Mesenchymal stem cell (in vitro differentiated cells and primary cell): ENCODE measurements around the gene GRM7.
A peak's percentile ranks its signal among the peaks of the same experiment; 100 is the strongest.

ENCODE experiments used
- DNase-seq: peaks from one replicate; pipeline ENCODE4 v3.0.0-alpha.2; 2013
- H2AFZ ChIP-seq: one replicate; pipeline ENCODE4 v1.6.1; 2013; ENCODE audit warnings: low read depth, mild to moderate bottlenecking, control low read depth, inconsistent platforms, low read length, moderate library complexity
- H2AK5ac ChIP-seq: 2 replicates; pipeline ENCODE4 v1.6.1; 2013; ENCODE audit warnings: low read length, moderate library complexity, mild to moderate bottlenecking, inconsistent platforms; ENCODE audit not compliant: severe bottlenecking
- H2BK120ac ChIP-seq: one replicate; pipeline ENCODE4 v1.6.1; 2013; ENCODE audit warnings: low read depth, mild to moderate bottlenecking, inconsistent platforms, low read length, moderate library complexity
- H2BK12ac ChIP-seq, 2 experiments: one replicate each; pipeline ENCODE4 v1.6.1; 2013; ENCODE audit warnings: inconsistent platforms in 2 of 2, low read length in 2 of 2, mild to moderate bottlenecking in 2 of 2, moderate library complexity in 2 of 2, control low read depth in 1 of 2
- H2BK15ac ChIP-seq: one replicate; pipeline ENCODE4 v1.6.1; 2013; ENCODE audit warnings: mild to moderate bottlenecking, low read depth, inconsistent platforms; ENCODE audit not compliant: poor library complexity, severe bottlenecking
- H2BK5ac ChIP-seq: 2 replicates; pipeline ENCODE4 v1.6.1; 2013; ENCODE audit warnings: low read depth, mild to moderate bottlenecking, low read length, control low read depth, inconsistent platforms; ENCODE audit not compliant: poor library complexity, severe bottlenecking
- H3K14ac ChIP-seq, 2 experiments: one replicate each; pipeline ENCODE4 v1.6.1; 2013; ENCODE audit warnings: inconsistent platforms in 2 of 2, low read length in 2 of 2, control low read depth in 1 of 2, mild to moderate bottlenecking in 1 of 2, moderate library complexity in 1 of 2
- H3K18ac ChIP-seq, 2 experiments: one replicate each; pipeline ENCODE4 v1.6.1; 2013; ENCODE audit warnings: inconsistent platforms in 2 of 2, low read length in 2 of 2, control low read depth in 1 of 2, low read depth in 1 of 2, mild to moderate bottlenecking in 1 of 2
- H3K23ac ChIP-seq, 2 experiments: one replicate each; pipeline ENCODE4 v1.6.1; 2013; ENCODE audit warnings: inconsistent platforms in 2 of 2, low read length in 2 of 2, mild to moderate bottlenecking in 2 of 2, moderate library complexity in 2 of 2, control low read depth in 1 of 2
- H3K27ac ChIP-seq: 2 replicates; pipeline ENCODE4 v1.5.1; 2013; ENCODE audit warnings: mild to moderate bottlenecking, moderate library complexity, low read length, control low read depth, inconsistent platforms; ENCODE audit not compliant: poor library complexity, severe bottlenecking
- H3K27me3 ChIP-seq, 2 experiments: 2 replicates each; pipeline versions ENCODE4 v1.6.1 to v1.7.0; 2013; ENCODE audit warnings: low read length in 2 of 2, mild to moderate bottlenecking in 2 of 2, moderate library complexity in 2 of 2, control low read depth in 1 of 2, inconsistent platforms in 1 of 2; ENCODE audit not compliant: control insufficient read depth in 1 of 2, insufficient read depth in 1 of 2
- H3K36me3 ChIP-seq, 2 experiments: 2 replicates each; pipeline versions ENCODE4 v1.6.1 to v1.7.0; 2013; ENCODE audit warnings: low read length in 2 of 2, control low read depth in 1 of 2, inconsistent platforms in 1 of 2, low read depth in 1 of 2, mild to moderate bottlenecking in 1 of 2; ENCODE audit not compliant: insufficient read depth in 2 of 2, control insufficient read depth in 1 of 2
- H3K4ac ChIP-seq, 2 experiments: one replicate each; pipeline ENCODE4 v1.6.1; 2013; ENCODE audit warnings: inconsistent platforms in 2 of 2, low read length in 2 of 2, mild to moderate bottlenecking in 2 of 2, moderate library complexity in 2 of 2, control low read depth in 1 of 2, low read depth in 1 of 2
- H3K4me1 ChIP-seq: 2 replicates; pipeline ENCODE4 v1.6.1; 2013; ENCODE audit warnings: low read depth, low read length, control low read depth; ENCODE audit not compliant: control insufficient read depth, insufficient read depth
- H3K4me2 ChIP-seq: 2 replicates; pipeline ENCODE4 v1.6.1; 2013; ENCODE audit warnings: low read length, mild to moderate bottlenecking, inconsistent platforms; ENCODE audit not compliant: poor library complexity, severe bottlenecking
- H3K4me3 ChIP-seq, 2 experiments: 2 replicates each; pipeline versions ENCODE4 v1.5.1 to v1.7.0; 2013; ENCODE audit warnings: low read length in 2 of 2, mild to moderate bottlenecking in 2 of 2, control low read depth in 1 of 2, low read depth in 1 of 2; ENCODE audit not compliant: insufficient read depth in 1 of 2
- H3K79me1 ChIP-seq: replicated peaks from 2 replicates; pipeline ENCODE4 v1.6.1; 2013; ENCODE audit warnings: mild to moderate bottlenecking, control low read depth, low read length, inconsistent platforms; ENCODE audit not compliant: poor library complexity, severe bottlenecking
- H3K9ac ChIP-seq: 2 replicates; pipeline ENCODE4 v1.7.0; 2013; ENCODE audit warnings: mild to moderate bottlenecking, low read length, moderate library complexity
- H3K9me3 ChIP-seq: 2 replicates; pipeline ENCODE4 v1.7.0; 2013; ENCODE audit warnings: mild to moderate bottlenecking, low read length; ENCODE audit not compliant: control insufficient read depth
- H4K8ac ChIP-seq: one replicate; pipeline ENCODE4 v1.6.1; 2013; ENCODE audit warnings: inconsistent platforms, mild to moderate bottlenecking, low read length, moderate library complexity
- H4K91ac ChIP-seq: one replicate; pipeline ENCODE4 v1.6.1; 2013; ENCODE audit warnings: mild to moderate bottlenecking, low read length, inconsistent platforms
- WGBS: methylation state at CpG from one replicate; pipeline ENCODE4 v1.1.7; 2013; ENCODE audit warnings: mixed read lengths; 5-methylcytosine and 5-hydroxymethylcytosine counted together

Gene GRM7

DNA sequence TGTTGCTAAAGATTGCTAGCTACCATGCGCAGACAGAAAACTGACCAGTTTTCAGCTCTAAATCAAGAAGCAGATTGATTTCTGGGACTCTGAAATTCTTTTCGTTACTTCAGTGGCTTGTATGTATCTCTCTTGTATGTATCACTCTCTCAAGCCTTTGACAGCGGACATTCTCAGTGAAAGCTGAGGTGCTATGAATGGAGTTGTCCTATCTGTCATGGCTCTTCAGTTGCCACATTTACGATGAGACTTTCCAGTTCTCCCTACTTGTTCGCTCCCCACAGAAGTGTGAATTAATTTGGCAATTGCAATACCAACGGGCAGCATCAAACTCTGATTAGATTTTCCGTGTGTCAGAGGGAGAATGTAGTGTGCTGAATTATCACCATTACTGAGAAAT, 432.4 kb downstream of the GRM7 start:
- H3K14ac ChIP-seq, result no peak overlapping the region
- H2BK5ac ChIP-seq, result no peak overlapping the region
- no peak overlapping the region for H2BK120ac ChIP-seq
- H4K8ac ChIP-seq, result no peak overlapping the region
- WGBS, result 96% methylated on average over 5 of the region's 7 CpGs
- H3K23ac ChIP-seq, result no peak overlapping the region
- no peak overlapping the region for H2AK5ac ChIP-seq
- no peaks in the 10 kb centered on the region for H3K79me1 ChIP-seq
- peaks cover 8% of the 10 kb centered on the region for H3K9me3 ChIP-seq
- H3K4me2 ChIP-seq, result no peak overlapping the region
- no peak overlapping the region for H3K4ac ChIP-seq
- H3K27ac ChIP-seq, result no peak overlapping the region
- H3K36me3 ChIP-seq, result no peaks in the 10 kb centered on the region
- H3K4me3 ChIP-seq, result no peak overlapping the region
- H2BK12ac ChIP-seq, result no peak overlapping the region
- no peaks in the 10 kb centered on the region for H3K4me1 ChIP-seq
- DNase-seq, result no peak
- H2AFZ ChIP-seq, result no peak overlapping the region
- peak overlapping the region; percentile 59 for H4K91ac ChIP-seq
- H3K27me3 ChIP-seq, result no peaks in the 10 kb centered on the region
- no peak overlapping the region for H3K18ac ChIP-seq
- no peak overlapping the region for H3K9ac ChIP-seq
- H2BK15ac ChIP-seq, result no peak overlapping the region

DNA sequence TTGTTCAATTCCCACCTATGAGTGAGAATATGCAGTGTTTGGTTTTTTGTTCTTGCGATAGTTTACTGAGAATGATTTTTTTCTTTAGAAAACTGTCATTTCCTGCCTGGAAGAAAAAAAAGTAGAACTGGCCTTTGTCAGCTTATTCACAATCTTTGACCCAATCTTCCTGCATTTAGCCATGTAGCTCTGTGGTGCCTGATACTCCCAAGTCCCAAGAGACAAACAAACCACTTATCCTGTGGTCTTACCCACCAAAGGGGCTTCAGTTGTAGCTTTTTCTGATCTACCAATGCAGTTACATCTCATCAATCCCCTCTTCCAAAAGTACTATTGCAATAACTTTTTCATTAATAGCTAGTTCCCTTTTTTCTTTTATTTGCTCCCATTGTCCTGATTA, 444.6 kb downstream of the GRM7 start:
- Histone ChIP-seq H2BK15ac (no peak overlapping the region), H3K9ac (no peak overlapping the region)
- no CpG with 5 or more reads among the region's 1 CpG for WGBS

DNA sequence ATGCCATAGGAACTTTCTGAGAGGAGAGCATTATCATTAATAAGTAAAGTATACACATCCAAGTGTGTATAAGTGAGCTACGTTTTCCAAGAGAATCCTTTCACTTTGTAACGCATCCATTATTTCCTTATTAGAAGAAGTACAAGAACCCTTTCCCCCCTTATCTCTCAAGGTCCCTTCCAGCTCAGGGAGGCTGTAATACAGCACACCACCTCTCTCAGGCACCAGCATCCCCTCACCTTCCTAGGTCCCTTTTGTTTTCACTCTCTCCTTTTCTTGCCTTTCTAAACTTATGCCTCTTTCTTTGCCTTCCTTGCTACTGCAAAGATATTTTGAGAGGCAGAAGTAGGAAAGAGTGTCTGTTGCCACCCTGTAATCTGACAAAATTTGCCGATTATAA, 446.0 kb downstream of the GRM7 start:
- no peak overlapping the region for H3K9ac ChIP-seq
- no peak overlapping the region for H3K4ac ChIP-seq
- H2AFZ ChIP-seq, result no peak overlapping the region
- H2BK5ac ChIP-seq, result no peak overlapping the region
- no peaks in the 10 kb centered on the region for H3K36me3 ChIP-seq
- no peak overlapping the region for H3K27ac ChIP-seq
- H3K4me1 ChIP-seq, result peaks cover 1% of the 10 kb centered on the region
- H3K14ac ChIP-seq, result no peak overlapping the region
- no peak overlapping the region for H3K4me3 ChIP-seq
- H3K9me3 ChIP-seq, result no peaks in the 10 kb centered on the region
- DNase-seq, result no peak
- H3K27me3 ChIP-seq, result no peaks in the 10 kb centered on the region
- H2BK15ac ChIP-seq, result no peak overlapping the region
- peak overlapping the region in 1 of 2 experiments; percentile 85 for H3K18ac ChIP-seq
- no peak overlapping the region for H2AK5ac ChIP-seq
- H2BK12ac ChIP-seq, result peak overlapping the region; percentile 15 to 59
- WGBS, result 72% methylated on average over 3 of the region's 3 CpGs
- H4K91ac ChIP-seq, result no peak overlapping the region
- H3K79me1 ChIP-seq, result no peaks in the 10 kb centered on the region
- H4K8ac ChIP-seq, result peak overlapping the region; percentile 87
- H3K4me2 ChIP-seq, result no peak overlapping the region
- no peak overlapping the region for H2BK120ac ChIP-seq
- no peak overlapping the region for H3K23ac ChIP-seq

More for the DNA sequence above, 444.6 kb downstream of the GRM7 start:
- Histone ChIP-seq H4K91ac (no peak overlapping the region), H2BK12ac (peak overlapping the region in 1 of 2 experiments; percentile 21), H3K23ac (no peak overlapping the region), H3K18ac (no peak overlapping the region), H3K27me3 (no peaks in the 10 kb centered on the region), H3K4ac (no peak overlapping the region), H3K79me1 (no peaks in the 10 kb centered on the region), H3K9me3 (no peaks in the 10 kb centered on the region), H2AFZ (no peak overlapping the region), H3K27ac (no peak overlapping the region), H2AK5ac (no peak overlapping the region), H4K8ac (no peak overlapping the region), H3K4me3 (no peak overlapping the region), H2BK120ac (no peak overlapping the region), H2BK5ac (no peak overlapping the region), H3K36me3 (no peaks in the 10 kb centered on the region), H3K4me2 (no peak overlapping the region), H3K14ac (no peak overlapping the region), H3K4me1 (peaks cover 1% of the 10 kb centered on the region)
- no peak for DNase-seq

DNA sequence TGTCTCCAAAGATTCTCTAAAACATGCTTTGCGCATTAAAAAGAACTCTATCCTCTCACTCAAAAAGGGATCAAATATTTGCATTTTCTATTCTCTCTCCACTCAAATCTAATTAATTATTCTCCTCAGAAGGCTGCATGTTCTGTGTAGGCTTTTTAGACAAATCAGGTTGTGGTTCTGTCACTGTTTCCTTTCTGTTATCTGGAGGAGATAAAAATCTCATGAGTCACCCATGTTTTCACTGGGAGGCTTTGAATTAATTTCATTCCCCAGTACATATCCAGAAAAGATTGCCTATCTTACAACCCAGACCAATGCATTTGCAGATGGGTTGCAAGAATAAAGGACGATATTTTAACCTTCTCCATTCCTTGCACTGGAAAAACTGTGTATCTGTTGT, 446.5 kb downstream of the GRM7 start:
- Histone ChIP-seq H3K4ac (peak overlapping the region in 1 of 2 experiments; percentile 40), H2BK5ac (no peak overlapping the region), H3K9ac (no peak overlapping the region), H3K79me1 (no peaks in the 10 kb centered on the region), H3K23ac (no peak overlapping the region), H3K14ac (peak overlapping the region in 1 of 2 experiments; percentile 32), H2BK120ac (no peak overlapping the region), H2AFZ (no peak overlapping the region), H2AK5ac (peak overlapping the region; percentile 11), H2BK15ac (no peak overlapping the region), H3K4me2 (no peak overlapping the region), H4K8ac (no peak overlapping the region), H3K27ac (no peak overlapping the region), H2BK12ac (peak overlapping the region in 1 of 2 experiments; percentile 77), H3K27me3 (no peaks in the 10 kb centered on the region), H3K4me3 (no peak overlapping the region), H3K9me3 (peaks cover 4% of the 10 kb centered on the region), H3K4me1 (peaks cover 1% of the 10 kb centered on the region), H3K36me3 (no peaks in the 10 kb centered on the region), H4K91ac (no peak overlapping the region), H3K18ac (peak overlapping the region in 1 of 2 experiments; percentile 85)
- WGBS, result 68% methylated on average over 2 of the region's 2 CpGs
- peak; percentile 65 for DNase-seq
